GM21423 (cell line): Measurements from ENCODE around the gene CERS1.

Source experiments
- ATAC-seq: cut with Tn5 transposase; IDR thresholded peaks from one replicate; pipeline ENCODE4 v1.9.1; 2021; ENCODE audit warnings: mild to moderate bottlenecking, moderate library complexity; ENCODE audit not compliant: unreplicated experiment

The CERS1 gene

GRCh38 chr19:18895824-18896341, at the start of gene CERS1:
TSS of gene CERS1 (minus strand) at chr19:18896158. CDS start at chr19:18896072, 86 bp downstream.
- ATAC-seq: no peak

GRCh38 chr19:18945297-18945696, 49.3 kb upstream of the CERS1 start:
- no peak for ATAC-seq

GRCh38 chr19:18943465-18943864, 47.5 kb upstream of the CERS1 start:
- no peak for ATAC-seq

GRCh38 chr19:18942692-18943091, 46.7 kb upstream of the CERS1 start:
- no peak for ATAC-seq

DNA sequence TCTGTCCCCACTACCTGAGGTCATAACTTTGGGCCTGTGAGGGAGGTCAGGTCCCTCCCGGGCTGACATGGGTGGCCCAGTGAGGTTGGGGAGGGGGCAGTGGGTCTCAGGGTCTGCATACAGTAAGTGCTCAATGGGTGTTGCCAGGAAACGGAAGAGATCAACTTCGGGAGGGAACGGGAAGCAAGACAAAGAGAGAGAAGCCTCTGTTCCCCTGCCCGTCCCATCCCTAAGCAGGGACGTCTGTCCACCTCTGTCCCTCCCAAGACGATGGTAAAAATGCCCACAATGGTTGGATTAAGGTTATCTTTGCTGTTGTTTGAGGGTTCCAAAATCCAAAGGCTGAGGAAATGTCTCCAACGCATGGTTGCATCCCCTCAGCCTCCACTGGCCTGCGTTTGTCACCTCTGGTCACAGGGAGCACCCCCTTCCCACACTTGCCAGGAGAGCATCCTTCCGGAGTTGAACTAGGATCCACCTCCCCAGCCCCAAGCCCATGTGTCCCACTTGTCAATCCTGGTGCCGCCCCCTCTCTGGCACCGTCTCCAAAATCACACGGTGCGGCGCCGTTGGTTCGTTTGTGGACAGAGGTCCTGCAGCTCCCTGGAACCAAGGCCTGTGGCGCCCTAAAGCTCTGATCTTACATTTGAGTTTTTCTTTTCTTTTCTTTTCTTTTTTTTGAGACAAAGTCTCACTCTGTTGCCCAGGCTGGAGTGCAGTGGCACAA, 45.8 kb upstream of the CERS1 start:
- ATAC-seq: no peak

- no peak for ATAC-seq
These were observed 45.0 kb upstream of the CERS1 start, which contains the start of gene HOMER3 for GRCh38 chr19:18940769-18941627. TSS of gene HOMER3 (minus strand) at chr19:18941217. CDS start at chr19:18938982, 2,235 bp downstream.

- ATAC-seq: no peak
These were observed 44.2 kb upstream of the CERS1 start for GRCh38 chr19:18939922-18940768.

- no peak for ATAC-seq
These were observed 43.2 kb upstream of the CERS1 start for GRCh38 chr19:18939163-18939562.

- ATAC-seq: no peak
These were observed 37.3 kb upstream of the CERS1 start for GRCh38 chr19:18933297-18933696.

- ATAC-seq: no peak
These were observed 36.4 kb upstream of the CERS1 start for GRCh38 chr19:18932216-18932841.

DNA sequence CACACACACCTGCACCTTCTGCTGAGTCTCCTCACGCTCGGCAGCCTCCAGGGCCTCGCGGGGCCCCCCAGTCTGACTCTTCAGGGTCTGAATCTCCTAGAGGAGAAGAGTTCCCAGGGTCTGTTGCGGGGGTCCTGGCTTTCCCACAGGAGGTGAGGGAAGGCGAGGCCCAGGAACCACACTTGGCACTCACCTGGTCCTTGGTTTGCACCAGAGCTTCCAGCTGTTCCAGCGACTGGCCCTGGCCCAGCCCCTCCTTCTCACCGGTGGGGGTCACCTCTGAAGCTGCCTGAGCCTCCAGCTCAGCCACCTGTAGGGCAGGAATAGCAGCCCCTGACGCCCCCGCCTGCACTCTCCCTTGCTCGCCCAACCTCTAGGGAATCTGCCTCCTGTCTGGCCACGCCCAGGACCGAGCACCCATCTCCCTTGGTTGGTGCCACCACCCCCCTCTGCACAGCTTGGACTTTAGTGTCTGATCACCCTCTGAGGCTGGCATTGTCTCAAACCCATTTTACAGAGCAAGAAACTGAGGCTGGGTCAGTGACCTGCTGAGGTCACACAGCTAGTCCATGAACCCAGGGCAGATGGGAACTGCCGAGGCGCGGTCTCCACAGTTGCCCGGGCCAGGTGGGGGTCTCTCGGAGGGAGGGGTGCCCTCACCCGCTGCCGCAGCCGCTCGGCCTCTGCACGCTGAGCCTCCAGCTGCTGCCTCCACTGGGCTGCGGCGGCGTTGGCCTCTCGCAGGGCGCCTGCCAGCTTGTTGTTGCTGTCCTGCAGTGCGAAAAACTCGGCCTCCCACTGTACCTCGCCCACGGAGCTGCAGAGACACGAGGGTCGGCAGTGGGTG, 35.6 kb upstream of the CERS1 start:
- no peak for ATAC-seq

- no peak for ATAC-seq
These were observed 33.4 kb upstream of the CERS1 start for GRCh38 chr19:18929311-18929710.

- ATAC-seq: no peak
These were observed 32.3 kb upstream of the CERS1 start for GRCh38 chr19:18928018-18928805.

GRCh38 chr19:18924684-18925213, 28.8 kb upstream of the CERS1 start:
- ATAC-seq: no peak

GRCh38 chr19:18922228-18922985, 26.4 kb upstream of the CERS1 start:
- ATAC-seq: no peak

- no peak for ATAC-seq
These were observed 25.6 kb upstream of the CERS1 start for GRCh38 chr19:18921593-18921992.

DNA sequence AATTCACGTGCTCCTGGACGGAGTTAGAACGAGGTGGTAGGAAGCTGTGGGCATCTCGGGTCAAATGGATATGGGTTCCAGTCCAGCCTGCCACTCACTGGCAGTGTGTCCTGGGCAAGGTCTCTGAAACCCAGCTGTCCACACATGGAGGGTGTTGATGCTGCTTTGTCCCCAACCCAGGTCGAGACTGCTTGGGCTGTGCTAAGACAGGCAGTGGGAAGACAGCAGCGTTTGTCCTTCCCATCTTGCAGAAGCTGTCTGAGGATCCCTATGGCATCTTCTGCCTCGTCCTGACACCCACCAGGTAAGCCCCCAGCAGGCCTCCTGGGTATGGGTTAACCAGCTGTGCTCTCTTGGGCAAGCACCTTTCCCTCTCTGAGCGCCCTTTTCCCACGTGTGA, 24.4 kb upstream of the CERS1 start:
- ATAC-seq: no peak

GRCh38 chr19:18919900-18920214, 23.9 kb upstream of the CERS1 start:
- ATAC-seq: no peak
